ENCODE results near the gene NFATC1.

NFATC1 gene

DNA sequence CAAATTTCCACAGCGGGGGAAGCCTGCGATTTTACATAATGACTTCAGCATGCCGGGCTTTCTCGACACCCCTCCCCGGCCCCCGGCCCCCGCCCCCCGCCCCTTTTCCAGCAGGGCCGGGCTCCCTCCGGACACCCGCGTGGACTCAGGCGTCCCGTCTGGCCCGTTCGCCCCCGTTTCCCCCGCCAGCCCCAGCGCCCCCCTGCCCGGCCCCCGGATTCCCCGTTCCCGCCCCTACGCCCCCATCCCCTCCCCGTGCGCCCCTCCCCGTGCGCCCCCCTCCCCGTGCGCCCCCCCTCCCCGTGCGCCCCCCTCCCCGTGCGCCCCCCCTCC is 456 bp upstream of the NFATC1 start:
- H3K4me3 ChIP-seq (ENCODE audit: low read depth, low read length) = no peak overlapping the region
- TF ChIP-seq, protein P1, sequence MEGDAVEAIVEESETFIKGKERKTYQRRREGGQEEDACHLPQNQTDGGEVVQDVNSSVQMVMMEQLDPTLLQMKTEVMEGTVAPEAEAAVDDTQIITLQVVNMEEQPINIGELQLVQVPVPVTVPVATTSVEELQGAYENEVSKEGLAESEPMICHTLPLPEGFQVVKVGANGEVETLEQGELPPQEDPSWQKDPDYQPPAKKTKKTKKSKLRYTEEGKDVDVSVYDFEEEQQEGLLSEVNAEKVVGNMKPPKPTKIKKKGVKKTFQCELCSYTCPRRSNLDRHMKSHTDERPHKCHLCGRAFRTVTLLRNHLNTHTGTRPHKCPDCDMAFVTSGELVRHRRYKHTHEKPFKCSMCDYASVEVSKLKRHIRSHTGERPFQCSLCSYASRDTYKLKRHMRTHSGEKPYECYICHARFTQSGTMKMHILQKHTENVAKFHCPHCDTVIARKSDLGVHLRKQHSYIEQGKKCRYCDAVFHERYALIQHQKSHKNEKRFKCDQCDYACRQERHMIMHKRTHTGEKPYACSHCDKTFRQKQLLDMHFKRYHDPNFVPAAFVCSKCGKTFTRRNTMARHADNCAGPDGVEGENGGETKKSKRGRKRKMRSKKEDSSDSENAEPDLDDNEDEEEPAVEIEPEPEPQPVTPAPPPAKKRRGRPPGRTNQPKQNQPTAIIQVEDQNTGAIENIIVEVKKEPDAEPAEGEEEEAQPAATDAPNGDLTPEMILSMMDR (IDR thresholded peaks at IDR 0.05; ENCODE audit: control insufficient read depth, extremely low read depth, insufficient read depth) = no peak
- no peak for DNase-seq (ENCODE audit: low read depth)

DNA sequence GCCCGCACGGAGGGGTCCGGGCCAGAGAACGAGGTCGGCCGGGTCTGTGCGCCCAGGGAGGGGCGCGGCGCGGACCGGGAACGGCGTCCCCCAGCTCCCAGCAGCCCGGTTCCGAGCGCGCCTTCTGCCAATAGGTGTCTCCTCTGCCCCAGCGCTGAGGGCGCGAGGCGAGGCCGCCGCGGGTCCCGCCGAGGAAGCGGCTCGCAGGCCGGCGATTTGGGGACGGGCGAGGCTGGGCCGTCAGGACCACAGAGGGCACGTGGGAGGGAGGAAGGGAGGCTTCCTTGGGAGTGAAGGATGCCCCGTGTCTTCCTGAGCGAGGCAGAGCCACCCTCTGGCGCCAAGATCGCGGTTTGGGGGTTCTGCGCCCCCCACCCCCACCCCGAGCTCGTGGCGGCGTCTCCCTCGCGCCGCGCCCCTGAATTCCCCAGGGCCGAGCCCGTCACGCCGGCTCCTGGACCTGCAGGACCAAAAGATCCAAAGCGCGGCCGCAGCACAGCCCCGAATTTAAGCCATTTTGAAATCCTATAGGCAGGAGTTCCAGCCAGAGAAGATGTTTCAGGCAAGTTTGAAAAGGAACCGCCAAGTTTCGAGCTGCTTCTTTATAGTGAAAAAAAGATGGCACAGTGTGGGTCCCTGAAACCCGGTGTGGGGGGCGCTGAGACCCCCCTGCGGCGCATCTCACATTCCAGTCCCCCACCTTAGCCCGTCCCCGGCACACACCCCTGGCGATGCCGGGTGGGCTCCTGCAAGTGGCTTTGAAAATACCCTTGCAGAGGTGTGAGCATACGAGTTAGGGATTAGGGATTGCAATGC is 909 bp downstream of the NFATC1 start:
- TF ChIP-seq, protein P1 (IDR thresholded peaks at IDR 0.05; ENCODE audit: control insufficient read depth, extremely low read depth, insufficient read depth) = peak; percentile 71
- no peak overlapping the region for H3K4me3 ChIP-seq (ENCODE audit: low read depth, low read length)
- DNase-seq (ENCODE audit: low read depth) = no peak

DNA sequence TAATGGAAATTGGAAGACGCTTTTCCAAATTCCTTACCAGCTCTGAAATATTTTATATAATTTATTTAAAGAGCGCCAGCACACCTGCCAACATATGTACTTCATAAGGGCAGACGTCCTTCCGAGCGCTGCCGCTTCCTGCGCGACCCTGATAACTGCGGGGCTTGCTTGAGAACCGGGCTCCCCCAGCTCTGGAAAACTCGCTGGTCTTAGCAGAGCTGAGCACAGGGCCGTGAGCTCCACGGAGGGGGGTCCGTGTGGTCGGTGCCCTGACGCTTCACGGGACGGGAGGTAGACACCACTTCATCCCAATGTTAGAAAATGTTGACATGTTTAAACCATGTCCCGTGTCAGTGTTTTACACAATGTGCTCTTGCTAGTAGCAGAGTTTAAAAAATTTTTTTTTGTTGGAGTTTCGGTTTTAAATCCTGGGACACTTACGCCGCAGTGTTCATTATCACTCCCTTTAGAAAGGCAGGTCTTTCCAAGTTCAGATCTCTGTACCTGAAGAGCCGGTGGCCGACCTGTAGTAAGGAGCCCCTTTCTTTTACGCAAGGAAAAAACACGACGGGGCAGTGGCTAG is 1.6 kb downstream of the NFATC1 start:
- DNase-seq (ENCODE audit: low read depth) = no peak
- H3K4me3 ChIP-seq (ENCODE audit: low read depth, low read length) = no peak overlapping the region
- TF ChIP-seq, protein P1 (IDR thresholded peaks at IDR 0.05; ENCODE audit: control insufficient read depth, extremely low read depth, insufficient read depth) = no peak

DNA sequence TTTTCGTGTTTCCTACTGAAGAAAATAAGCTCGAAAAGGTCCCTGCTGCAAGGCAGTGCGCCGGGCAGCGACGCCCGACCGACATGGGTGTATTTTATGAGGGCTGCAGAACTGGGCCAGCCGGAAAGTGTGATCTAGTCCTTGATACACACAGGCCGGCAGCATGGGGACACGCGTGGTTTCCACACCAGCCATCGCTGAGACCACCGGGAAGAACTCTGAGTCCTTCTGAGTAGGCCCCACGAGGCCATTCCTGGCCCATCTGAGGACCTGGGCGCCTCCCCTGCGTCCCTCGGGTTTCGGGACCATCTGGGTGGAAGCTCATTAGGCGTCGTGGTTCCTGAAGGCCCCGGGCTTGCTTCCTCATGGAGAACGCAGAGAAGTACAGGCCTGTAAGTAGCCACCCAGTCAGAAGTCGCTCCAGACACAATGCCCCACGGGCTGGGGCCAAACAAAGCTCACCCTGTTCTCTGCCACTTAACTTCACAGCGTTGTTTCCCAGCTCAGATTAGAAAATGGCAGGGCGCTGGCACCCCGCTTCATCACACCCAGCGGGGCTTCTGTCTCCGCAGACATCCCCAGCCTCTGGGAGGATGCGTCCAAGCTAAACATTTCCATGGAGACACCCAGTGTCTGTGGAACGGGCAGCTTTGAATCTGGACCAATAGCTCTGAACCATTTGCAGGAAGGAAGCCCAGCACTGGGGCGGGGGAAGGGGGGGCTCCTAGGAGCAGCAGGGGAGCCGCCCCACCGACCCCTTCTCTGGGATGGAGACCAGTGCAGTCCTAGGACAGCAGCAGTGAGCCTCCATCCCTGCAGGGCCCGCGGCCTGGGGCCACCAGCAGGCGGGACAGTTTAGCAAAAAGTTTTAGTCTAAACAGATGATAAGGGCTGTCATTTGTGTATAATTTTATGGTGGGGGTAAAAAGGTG is 2.4 kb downstream of the NFATC1 start:
- TF ChIP-seq, protein P1 (IDR thresholded peaks at IDR 0.05; ENCODE audit: control insufficient read depth, extremely low read depth, insufficient read depth) = no peak
- DNase-seq (ENCODE audit: low read depth) = no peak
- H3K4me3 ChIP-seq (ENCODE audit: low read depth, low read length) = no peak overlapping the region

GRCh38 chr18:79399275-79400081 is 3.7 kb downstream of the NFATC1 start:
- TF ChIP-seq, protein P1 (IDR thresholded peaks at IDR 0.05; ENCODE audit: control insufficient read depth, extremely low read depth, insufficient read depth) = no peak
- H3K4me3 ChIP-seq (ENCODE audit: low read depth, low read length) = peak overlapping the region; percentile 53
- DNase-seq (ENCODE audit: low read depth) = no peak

DNA sequence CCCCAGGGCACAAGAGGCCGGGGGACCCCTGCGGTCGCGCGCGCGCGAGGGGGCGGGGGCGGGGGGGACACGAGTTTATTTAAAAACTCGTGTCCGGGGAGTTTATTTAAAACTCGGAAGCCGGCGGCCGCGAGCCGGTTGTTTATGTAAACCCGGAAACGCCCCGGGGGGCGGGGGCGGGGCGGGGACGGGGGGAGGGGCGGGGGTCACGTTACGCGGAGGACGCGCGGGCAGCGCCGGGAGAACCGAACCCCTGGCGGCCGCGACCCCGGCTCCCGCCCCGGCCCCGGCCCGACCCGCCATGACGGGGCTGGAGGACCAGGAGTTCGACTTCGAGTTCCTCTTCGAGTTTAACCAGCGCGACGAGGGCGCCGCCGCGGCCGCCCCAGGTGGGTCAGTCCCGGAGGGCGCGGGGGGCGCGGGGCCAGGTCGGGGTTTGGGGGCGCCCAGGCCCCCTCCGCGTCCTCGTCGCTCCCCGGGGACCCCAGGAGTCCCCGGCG is 4.4 kb downstream of the NFATC1 start:
- peak overlapping the region; percentile 53 for H3K4me3 ChIP-seq (ENCODE audit: low read depth, low read length)
- DNase-seq (ENCODE audit: low read depth) = no peak
- TF ChIP-seq, protein P1 (IDR thresholded peaks at IDR 0.05; ENCODE audit: control insufficient read depth, extremely low read depth, insufficient read depth) = no peak
